ENCODE results near the gene ASCC1. TPM values are rescaled to one million over a fixed set of nuclear protein-coding genes. Genes with fewer than 3 reads are reported as not detected.
A peak's percentile ranks its signal among the peaks of the same experiment; 100 is the strongest.

The ASCC1 gene
- total RNA-seq, 2 donors from 2014 or later, result 27.2 to 37.0 TPM

DNA sequence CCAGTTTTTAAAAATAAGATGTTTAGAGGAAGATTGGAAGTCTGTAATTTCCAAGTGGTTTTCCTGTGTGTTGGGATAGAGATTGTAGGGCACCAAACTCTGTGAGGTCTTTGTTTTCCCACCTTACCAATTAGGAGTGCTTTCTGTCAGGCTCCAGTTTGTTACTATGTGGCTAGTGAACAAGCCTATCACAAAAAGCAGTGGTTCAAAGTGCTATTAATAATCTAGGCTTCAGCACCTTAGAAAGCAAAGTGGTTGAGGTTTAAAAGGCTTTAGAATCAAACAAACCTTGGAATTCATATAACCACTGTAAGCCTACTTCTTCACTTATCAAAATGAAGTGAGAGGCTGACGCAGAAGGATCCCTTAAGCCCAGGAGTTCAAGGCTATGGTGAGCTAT, 11.4 kb downstream of the ASCC1 start:
- Histone ChIP-seq H3K36me3 (peaks cover 76% of the 10 kb centered on the region), H3K4me1 (no peaks in the 10 kb centered on the region), H3K27me3 (no peaks in the 10 kb centered on the region), H3K27ac (no peak overlapping the region), H3K9me3 (no peaks in the 10 kb centered on the region), H3K4me3 (no peak overlapping the region)
- TF ChIP-seq, protein P1, sequence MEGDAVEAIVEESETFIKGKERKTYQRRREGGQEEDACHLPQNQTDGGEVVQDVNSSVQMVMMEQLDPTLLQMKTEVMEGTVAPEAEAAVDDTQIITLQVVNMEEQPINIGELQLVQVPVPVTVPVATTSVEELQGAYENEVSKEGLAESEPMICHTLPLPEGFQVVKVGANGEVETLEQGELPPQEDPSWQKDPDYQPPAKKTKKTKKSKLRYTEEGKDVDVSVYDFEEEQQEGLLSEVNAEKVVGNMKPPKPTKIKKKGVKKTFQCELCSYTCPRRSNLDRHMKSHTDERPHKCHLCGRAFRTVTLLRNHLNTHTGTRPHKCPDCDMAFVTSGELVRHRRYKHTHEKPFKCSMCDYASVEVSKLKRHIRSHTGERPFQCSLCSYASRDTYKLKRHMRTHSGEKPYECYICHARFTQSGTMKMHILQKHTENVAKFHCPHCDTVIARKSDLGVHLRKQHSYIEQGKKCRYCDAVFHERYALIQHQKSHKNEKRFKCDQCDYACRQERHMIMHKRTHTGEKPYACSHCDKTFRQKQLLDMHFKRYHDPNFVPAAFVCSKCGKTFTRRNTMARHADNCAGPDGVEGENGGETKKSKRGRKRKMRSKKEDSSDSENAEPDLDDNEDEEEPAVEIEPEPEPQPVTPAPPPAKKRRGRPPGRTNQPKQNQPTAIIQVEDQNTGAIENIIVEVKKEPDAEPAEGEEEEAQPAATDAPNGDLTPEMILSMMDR (IDR thresholded peaks at IDR 0.05), result no peak
- DNase-seq (ENCODE audit: low spot score), result no peak

DNA sequence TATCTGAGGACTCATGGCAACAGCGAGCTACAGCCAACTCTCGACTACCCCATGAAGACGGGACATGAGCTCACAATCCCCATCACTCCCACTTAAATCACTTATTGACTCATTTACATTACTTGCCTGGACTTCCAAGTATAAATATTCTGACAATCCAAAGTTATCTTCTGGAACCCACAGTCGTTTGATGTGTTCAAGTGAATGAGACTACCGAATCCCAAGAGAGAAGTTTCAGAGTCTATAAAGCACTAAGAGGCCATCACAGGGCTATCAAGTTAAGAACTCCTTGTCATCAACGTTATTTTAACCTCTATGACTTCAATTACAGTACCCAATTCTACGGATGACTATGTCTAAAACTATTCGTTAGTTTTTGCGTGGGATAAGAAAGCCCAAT, 11.8 kb downstream of the ASCC1 start:
- H3K9me3 ChIP-seq, result no peaks in the 10 kb centered on the region
- H3K27ac ChIP-seq, result no peak overlapping the region
- peaks cover 72% of the 10 kb centered on the region for H3K36me3 ChIP-seq
- no peak overlapping the region for H3K4me3 ChIP-seq
- TF ChIP-seq, protein P1 (IDR thresholded peaks at IDR 0.05), result no peak
- no peak for DNase-seq (ENCODE audit: low spot score)
- no peaks in the 10 kb centered on the region for H3K27me3 ChIP-seq
- H3K4me1 ChIP-seq, result no peaks in the 10 kb centered on the region

DNA sequence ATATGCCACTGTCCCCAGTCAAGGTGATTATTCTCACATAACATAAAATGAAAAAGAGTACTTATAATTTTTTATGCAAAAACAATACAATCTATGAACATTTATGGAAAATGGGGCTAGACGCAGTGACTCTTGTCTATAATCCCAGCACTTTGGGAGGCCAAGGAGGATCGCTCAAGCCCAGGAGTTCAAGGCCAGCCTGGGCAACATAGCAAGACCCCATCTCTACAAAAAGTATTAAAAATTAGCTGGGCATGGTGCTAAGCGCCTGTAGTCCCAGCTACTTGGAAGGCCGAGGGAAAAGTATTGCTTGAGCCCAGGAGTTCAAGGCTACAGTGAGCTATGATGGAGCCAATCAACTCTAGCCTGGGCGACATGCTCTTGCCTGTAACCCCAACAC, 14.8 kb downstream of the ASCC1 start:
- TF ChIP-seq, protein P1 (IDR thresholded peaks at IDR 0.05), result no peak
- H3K27ac ChIP-seq, result no peak overlapping the region
- peaks cover 52% of the 10 kb centered on the region for H3K36me3 ChIP-seq
- H3K9me3 ChIP-seq, result no peaks in the 10 kb centered on the region
- H3K4me1 ChIP-seq, result no peaks in the 10 kb centered on the region
- no peaks in the 10 kb centered on the region for H3K27me3 ChIP-seq
- H3K4me3 ChIP-seq, result no peak overlapping the region
- DNase-seq (ENCODE audit: low spot score), result no peak

DNA sequence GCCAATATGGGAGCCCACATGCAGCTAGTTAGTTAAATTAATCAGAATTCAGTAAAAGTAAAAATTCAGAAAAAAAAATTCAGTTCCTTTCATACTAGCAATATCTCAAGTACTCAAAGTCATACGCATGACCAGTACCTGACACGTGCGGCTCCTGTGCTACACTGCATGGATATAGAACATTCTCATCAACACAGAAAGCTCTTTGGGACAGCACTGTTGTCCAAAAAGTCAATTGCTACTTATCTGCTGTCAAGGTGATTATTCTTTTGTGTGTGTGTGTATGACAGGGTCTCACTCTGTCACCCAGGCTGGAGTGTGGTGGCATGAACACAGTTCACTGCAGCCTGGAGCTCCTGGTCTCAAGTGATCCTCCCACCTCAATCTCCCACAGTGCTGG, 15.2 kb downstream of the ASCC1 start:
- Histone ChIP-seq H3K36me3 (peaks cover 53% of the 10 kb centered on the region), H3K27me3 (no peaks in the 10 kb centered on the region), H3K4me1 (no peaks in the 10 kb centered on the region), H3K27ac (no peak overlapping the region), H3K4me3 (no peak overlapping the region), H3K9me3 (no peaks in the 10 kb centered on the region)
- TF ChIP-seq, protein P1 (IDR thresholded peaks at IDR 0.05), result no peak
- no peak for DNase-seq (ENCODE audit: low spot score)

DNA sequence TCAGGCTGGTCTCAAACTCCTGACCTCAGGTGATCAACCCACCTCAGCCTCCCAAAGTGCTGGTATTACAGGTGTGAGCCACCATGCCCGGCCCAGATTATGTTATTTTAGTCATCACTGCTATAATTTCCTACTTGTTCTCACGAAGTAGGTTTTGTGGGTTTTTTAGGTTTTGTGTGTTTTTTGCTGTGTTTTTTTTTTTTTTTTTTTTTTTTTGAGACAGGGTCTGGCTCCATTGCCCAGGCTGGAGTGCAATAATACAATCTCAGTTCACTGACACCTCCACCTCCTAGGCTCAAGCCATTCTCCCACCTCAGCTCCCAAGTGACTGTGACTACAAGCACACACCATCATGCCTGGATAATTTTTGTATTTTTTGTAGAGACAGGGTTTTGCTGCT, 21.1 kb downstream of the ASCC1 start:
- peaks cover 25% of the 10 kb centered on the region for H3K36me3 ChIP-seq
- no peaks in the 10 kb centered on the region for H3K4me1 ChIP-seq

DNA sequence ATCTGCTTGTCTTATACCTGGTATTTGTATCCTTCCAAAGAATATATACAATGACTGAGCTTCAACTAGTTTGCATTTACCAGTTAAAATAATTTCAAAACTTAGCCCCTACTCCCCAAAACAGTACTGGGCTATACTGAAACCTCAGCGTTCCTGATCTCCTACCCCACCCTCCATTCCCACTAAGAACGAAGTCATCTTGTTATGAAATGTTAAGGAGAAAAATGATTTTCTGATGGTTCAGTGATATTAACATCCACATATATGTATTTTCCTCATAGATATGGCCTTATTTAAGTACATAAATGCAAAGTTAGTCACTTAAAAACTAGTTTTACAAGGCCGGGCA, 29.1 kb downstream of the ASCC1 start:
- no peak overlapping the region for H3K4me3 ChIP-seq
- TF ChIP-seq, protein P1 (IDR thresholded peaks at IDR 0.05), result no peak
- H3K27me3 ChIP-seq, result no peaks in the 10 kb centered on the region
- H3K9me3 ChIP-seq, result no peaks in the 10 kb centered on the region
- peaks cover 0 to 7% of the 10 kb centered on the region in 2 donors for H3K4me1 ChIP-seq
- DNase-seq (ENCODE audit: low spot score), result no peak
- peak overlapping the region; percentile 77 to 85 for H3K27ac ChIP-seq
- H3K36me3 ChIP-seq, result peaks cover 7% of the 10 kb centered on the region

More for the DNA sequence above, 21.1 kb downstream of the ASCC1 start:
- Histone ChIP-seq H3K4me3 (no peak overlapping the region), H3K9me3 (no peaks in the 10 kb centered on the region), H3K27ac (no peak overlapping the region), H3K27me3 (no peaks in the 10 kb centered on the region)
- no peak for DNase-seq (ENCODE audit: low spot score)
- TF ChIP-seq, protein P1 (IDR thresholded peaks at IDR 0.05), result no peak
